Right ventricle myocardium inferior (tissue), 1 donor: ENCODE measurements around the gene OR6M1. TPM values are rescaled to one million over a fixed set of nuclear protein-coding genes. Genes with fewer than 3 reads are reported as not detected.

Experiments
- ATAC-seq: fragments of 200-7000 bp; cut with Tn5 transposase; one replicate; pipeline ENCODE4 v1.9.1; 2020; ENCODE audit warnings: mild to moderate bottlenecking, moderate library complexity
- DNase-seq: peaks from one replicate; pipeline ENCODE4 v3.0.0; 2021; ENCODE audit errors: missing footprints
- intact Hi-C: fragments of 100-400 bp; cut with DNase I; formaldehyde crosslinking; loops from one replicate; pipeline ENCODE4 v1.11.0; 2022
- total RNA-seq: library from RNA; stranded (reverse); fragmentation: NEBNext Ultra II Directional; extraction: Animal tissue kit (Norgen Biotek cat#: 25700); gene quantifications from one replicate; pipeline ENCODE4 v1.2.1, GENCODE V29; 2021
- donor health status: DM: no; HTN: yes; CAD: no; lungs with severe emphysema.

The OR6M1 gene
- total RNA-seq, 1 donor from 2014 or later: not detected

DNA sequence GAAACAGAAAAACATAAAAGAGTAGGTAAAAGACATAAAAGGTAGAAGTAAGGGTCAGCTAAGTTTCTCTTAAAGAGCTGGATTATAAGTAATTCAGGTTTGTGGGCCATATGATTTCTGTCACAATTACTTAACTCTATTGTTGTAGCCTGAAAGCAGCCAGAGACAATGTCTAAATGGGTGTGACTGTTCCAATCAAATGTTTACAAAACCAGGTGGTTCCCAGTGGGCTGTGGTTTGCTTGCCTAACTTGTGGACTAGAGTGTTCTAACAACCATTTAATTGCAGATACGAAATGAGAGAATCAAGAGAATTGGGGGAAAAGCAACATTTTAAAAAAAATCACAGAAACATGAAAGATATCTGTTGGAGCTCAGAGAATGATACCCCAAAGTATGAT is 22.6 kb downstream of the OR6M1 start:
- intact Hi-C loops: no loop called here
- DNase-seq (no peak), ATAC-seq (no peak)

DNA sequence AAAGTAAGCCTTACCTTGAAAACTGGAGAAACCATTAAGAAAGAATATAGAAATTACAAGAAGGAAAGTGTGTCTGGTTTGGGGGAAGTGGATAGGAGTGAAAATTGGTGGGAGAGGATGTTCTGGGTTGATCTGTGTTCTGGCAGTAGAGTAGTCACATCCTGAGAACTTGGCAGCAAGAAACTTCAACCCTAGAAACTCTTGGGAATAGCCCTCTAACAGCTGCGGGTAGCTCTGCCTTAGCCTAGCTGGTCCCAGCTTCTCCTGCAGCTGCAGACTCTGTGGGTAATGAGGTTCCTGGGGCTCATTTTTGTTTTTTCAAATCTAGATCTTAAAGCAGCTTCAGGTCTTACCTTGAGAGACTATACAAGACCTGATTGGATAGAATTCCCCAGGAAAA is 27.6 kb downstream of the OR6M1 start:
- intact Hi-C loops: no loop called here
- DNase-seq (no peak), ATAC-seq (no peak)

DNA sequence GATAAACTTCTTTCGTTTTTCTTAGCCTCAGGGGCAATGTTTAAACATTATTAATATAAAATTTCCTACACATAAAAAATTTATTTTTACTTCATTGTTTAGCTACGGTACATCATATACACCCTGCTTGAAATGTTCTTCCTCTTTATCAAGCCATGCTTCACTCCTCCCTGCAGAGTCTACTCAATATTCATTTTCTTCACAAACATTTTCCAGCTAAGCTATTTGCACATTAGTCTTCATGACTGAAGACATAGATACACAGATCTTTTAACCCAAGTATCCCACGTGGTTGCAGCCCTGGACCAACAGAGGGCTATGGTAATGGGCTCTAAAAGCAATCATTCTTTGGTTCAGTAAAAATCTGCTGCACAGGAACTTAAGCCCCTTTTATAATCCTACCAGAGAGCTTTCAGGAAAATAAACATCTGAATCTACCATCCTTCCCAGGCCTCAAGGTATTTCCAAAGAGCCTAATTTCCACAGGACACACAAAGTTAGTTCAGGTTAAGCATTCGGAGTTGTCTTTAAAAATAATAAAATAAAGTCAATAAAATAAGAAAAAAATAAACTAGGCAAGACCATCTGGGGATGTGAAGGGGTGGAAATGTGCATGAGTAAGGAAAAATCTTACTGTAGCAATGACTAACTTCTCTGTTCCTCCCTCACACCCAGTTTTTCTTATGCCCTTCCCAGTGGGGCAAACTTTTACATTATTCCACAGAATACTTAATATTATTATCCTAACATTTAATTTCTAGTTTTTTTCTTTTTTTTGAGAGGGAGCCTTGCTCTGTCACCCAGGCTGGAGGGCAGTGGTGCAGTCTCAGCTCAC is 30.2 kb downstream of the OR6M1 start:
- intact Hi-C loops: no loop called here
- ATAC-seq (no peak), DNase-seq (no peak)

DNA sequence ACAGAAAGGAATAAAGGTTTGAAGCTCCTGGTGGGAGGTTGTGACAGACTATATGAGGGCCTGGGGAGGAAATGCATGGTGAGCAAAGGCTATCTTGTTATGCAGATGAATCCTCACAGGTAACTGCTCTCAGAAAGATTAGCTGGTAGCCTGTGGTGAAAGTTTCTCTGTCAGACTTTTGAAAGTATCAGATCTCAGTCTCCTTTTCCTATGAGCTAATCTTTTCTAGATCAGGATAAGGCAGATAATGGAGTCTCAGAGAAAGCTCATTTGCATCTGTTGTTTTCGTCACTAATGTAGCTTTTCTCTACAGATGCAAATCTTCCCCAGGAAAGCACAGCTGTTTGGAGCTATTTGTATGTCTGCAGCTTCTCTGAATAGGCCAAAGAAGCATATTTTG is 30.9 kb downstream of the OR6M1 start:
- ATAC-seq: no peak
- intact Hi-C loops: no loop called here
- no peak for DNase-seq

DNA sequence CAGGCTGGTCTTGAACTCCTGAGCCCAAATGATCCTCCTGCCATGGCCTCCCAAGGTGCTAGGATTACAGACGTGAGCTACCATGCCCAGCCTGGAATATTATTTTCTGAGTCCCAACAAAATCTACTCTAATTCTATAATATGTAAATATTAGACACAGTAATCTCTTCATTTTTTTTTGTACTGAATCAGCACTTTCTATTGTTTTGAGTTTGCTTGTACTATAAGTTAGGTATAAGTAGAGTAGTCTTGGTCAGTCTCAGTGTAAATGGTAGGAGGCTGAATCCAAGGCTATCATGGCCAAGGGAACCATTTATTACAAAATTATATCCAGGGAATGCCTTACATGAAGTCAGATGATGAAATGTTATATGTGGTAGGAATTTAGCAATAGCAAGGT is 32.2 kb downstream of the OR6M1 start:
- intact Hi-C loops: no loop called here
- no peak for ATAC-seq

DNA sequence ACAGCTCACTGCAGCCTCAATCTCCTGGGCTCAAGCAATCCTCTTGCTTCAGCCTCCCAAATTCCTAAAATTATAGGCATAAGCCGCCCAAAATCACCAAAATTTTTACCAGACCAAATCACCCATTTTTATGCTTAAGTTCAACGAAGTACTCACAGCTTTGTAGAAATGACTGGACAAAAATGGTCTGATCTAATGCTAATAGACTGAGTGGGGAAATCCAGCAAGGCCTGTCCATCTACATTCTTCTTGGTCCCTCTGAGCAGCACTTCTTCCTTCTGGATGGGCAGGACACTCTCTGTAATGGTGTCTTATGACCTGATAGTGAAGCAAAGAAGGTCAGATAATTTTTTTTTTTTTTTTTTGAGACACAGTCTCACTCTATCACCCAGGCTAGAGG is 33.1 kb downstream of the OR6M1 start:
- intact Hi-C loops: no loop called here
- no peak for DNase-seq

More for the DNA sequence above, 32.2 kb downstream of the OR6M1 start:
- no peak for DNase-seq

DNA sequence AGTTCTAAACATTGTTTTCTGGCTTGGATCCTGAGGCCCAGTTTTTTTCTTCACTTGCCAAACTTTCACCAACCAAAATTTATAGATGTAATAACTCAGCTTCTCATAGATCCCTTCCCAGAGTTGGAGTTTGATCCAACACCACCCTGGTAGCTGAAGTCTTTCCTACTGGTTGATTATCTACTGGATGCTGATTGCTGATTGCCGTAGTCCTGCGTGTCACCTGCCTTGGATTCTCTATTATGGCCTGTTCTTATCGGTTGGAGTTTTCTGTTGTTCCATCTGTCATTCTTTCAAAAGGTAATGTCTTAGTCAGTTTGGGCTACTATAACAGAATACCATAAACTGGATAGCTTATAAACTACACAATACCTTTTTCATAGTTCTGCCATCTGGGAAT is 34.5 kb downstream of the OR6M1 start:
- ATAC-seq (no peak), DNase-seq (no peak)
- intact Hi-C loops: no loop called here

More for the DNA sequence above, 33.1 kb downstream of the OR6M1 start:
- ATAC-seq: no peak

DNA sequence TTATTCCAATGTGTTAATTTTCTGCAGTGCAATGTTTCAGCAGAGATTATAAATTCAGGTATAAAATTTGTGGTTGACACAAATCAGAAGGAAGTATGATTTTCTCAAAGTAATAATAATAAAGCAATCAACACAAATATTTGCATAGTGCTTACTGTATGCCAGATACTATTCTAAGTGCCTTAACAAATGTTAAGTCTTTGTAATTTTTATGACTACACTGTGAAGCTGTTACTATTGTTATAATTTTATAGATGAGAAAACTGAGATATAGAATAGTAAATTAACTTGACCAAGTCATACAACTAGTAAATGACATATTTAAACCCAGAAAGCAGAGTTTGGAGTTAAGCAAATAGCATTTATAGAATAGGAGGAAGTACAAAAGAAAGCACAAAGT is 35.4 kb downstream of the OR6M1 start:
- no peak for DNase-seq
- intact Hi-C loops: no loop called here
- ATAC-seq: no peak

DNA sequence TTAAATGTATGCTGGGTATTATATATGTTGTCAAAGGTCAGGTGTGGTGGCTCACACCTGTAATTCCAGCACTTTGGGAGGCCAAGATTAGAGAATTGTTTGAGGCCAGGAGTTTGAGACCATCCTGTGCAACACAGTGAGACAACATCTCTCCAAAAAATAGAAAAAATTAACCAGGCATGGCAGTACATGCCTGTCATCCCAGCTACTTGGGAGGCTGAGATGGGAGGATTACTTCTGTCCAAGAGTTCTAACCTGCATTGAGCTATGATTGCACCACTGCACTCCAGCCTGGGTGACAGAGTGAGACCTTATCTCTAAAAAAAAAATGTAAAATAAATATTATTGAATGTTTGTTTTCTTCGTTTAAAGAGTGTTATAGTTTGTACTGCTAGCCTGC is 40.5 kb downstream of the OR6M1 start:
- intact Hi-C loops: no loop called here
- no peak for ATAC-seq
- no peak for DNase-seq

DNA sequence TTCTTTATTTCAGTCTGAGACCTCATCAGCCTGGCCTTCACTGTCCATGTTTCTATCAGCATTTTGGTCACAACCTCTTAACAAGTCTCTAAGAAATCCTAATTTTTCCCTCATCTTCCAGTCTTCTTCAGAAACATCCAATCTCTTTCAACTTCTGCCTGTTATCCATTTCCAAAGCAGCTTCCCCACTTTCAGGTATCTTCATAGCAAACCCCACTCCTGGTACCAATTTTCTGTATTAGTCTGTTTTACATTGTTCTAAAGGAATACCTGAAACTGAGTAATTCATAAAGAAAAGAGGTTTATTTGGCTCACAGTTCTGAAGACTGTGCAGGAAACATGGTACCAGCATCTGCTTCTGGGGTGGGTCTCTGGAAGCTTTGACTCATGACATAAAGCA is 43.7 kb downstream of the OR6M1 start:
- intact Hi-C loops: no loop called here
- ATAC-seq: no peak
- DNase-seq: no peak

DNA sequence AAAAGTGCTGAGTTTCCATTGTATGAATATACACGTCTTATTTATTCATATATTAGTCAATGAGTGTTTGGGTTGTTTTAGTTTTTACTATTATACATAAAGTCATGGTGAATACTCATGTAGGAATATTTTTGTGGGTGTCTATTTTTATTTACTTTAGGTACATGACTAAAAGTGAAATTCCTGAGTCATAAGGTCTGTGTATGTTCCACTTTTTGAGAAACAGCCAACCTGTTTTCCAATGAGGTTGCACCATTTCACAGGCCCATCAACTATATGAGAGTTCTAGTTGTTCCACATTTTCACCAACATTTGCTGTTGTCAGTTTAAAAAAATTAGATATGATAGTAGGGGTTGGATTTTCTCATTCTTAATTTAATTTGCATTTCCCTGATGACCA is 45.3 kb downstream of the OR6M1 start:
- no peak for DNase-seq

DNA sequence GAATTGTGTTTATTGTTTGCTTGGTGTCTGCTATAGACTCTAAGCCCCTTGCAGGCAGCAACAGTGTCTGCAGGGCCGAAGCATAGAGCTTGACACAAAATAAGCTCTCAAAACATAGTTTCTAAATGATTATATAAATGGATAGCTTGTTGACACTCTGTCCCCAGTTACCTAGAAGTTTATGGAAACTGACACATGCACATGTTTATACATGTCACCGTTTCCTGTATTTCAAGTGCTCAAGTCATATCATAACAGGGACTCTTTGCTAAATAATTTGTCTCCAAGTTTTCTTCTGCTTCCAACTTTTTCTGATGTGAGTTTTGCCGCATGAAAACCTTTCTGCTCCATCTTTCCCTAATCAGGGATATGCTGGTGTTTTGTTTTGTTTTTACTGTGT is 48.2 kb downstream of the OR6M1 start:
- ATAC-seq (no peak), DNase-seq (no peak)
- intact Hi-C loops: no loop called here

More for the DNA sequence above, 45.3 kb downstream of the OR6M1 start:
- ATAC-seq: no peak
- intact Hi-C loops: no loop called here

DNA sequence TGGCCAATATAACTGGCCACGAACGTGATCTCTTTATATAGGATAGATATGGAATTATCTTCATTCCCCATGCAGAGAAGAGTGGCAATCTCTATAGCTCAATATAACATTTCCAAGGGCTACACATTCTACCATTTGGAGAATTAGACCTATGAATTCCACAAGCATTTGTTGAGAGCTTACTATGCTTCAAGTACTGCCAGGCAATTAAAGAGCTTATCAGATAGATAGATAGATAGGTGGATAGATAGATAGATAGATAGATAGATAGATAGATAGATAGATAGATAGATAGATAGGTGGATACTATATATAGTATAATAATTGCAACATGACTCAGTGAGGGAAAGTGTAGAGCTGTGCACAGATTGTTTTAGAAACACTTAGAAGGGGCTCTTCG is 50.3 kb downstream of the OR6M1 start:
- intact Hi-C loops: no loop called here
- no peak for DNase-seq
- no peak for ATAC-seq

Other genes starting within 250 kb of the OR6M1 start
- 1.2 TPM for gene SCN3B, start 151.7 kb downstream of the OR6M1 start, total RNA-seq
- 5.6 TPM for gene ZNF202, start 64.7 kb downstream of the OR6M1 start, total RNA-seq
- not detected for gene OR6X1, start 51.8 kb downstream of the OR6M1 start, total RNA-seq
- not detected for gene TMEM225, start 79.3 kb upstream of the OR6M1 start, total RNA-seq
- not detected for gene OR8D4, start 95.8 kb upstream of the OR6M1 start, total RNA-seq
- not detected for gene OR4D5, start 133.3 kb upstream of the OR6M1 start, total RNA-seq
- gene OR6T1, start 137.5 kb upstream of the OR6M1 start, total RNA-seq: not detected
- not detected for gene OR10S1, start 171.4 kb upstream of the OR6M1 start, total RNA-seq
- not detected for gene OR10G6, start 188.8 kb upstream of the OR6M1 start, total RNA-seq
- not detected for gene OR10G4, start 206.6 kb upstream of the OR6M1 start, total RNA-seq
- not detected for gene OR10G9, start 216.7 kb upstream of the OR6M1 start, total RNA-seq
- gene OR10G8, start 220.4 kb upstream of the OR6M1 start, total RNA-seq: not detected
- gene OR10G7, start 235.0 kb upstream of the OR6M1 start, total RNA-seq: not detected